Measurements from ENCODE around the gene KLF13.

Gene KLF13

GRCh38 chr15:31397851-31398661 lies 71.4 kb downstream of the KLF13 start:
- no peak overlapping the region for H3K4me3 ChIP-seq (ENCODE audit: low read depth, low read length)
- DNase-seq (ENCODE audit: low read depth), result no peak
- no peak for TF ChIP-seq CTCF (IDR thresholded peaks at IDR 0.05; ENCODE audit: low read depth, low read length)
- no peak for TF ChIP-seq POLR2A (IDR thresholded peaks at IDR 0.05; ENCODE audit: extremely low read depth, insufficient read length)
- no peak for TF ChIP-seq MYC (IDR thresholded peaks at IDR 0.05; ENCODE audit: low read depth, low read length)
- no peak for TF ChIP-seq MAX (IDR thresholded peaks at IDR 0.05; ENCODE audit: low read depth, low read length)

- H3K4me3 ChIP-seq (ENCODE audit: low read depth, low read length), result no peak overlapping the region
- DNase-seq (ENCODE audit: low read depth), result no peak
- no peak for TF ChIP-seq POLR2A (IDR thresholded peaks at IDR 0.05; ENCODE audit: extremely low read depth, insufficient read length)
Measured at GRCh38 chr15:31398677-31399301, 72.2 kb downstream of the KLF13 start.

- no peak overlapping the region for H3K4me3 ChIP-seq (ENCODE audit: low read depth, low read length)
- TF ChIP-seq MAX (IDR thresholded peaks at IDR 0.05; ENCODE audit: low read depth, low read length) (no peak), POLR2A (IDR thresholded peaks at IDR 0.05; ENCODE audit: extremely low read depth, insufficient read length) (no peak), CTCF (IDR thresholded peaks at IDR 0.05; ENCODE audit: low read depth, low read length) (no peak), MYC (IDR thresholded peaks at IDR 0.05; ENCODE audit: low read depth, low read length) (no peak)
- peak; percentile 27 for DNase-seq (ENCODE audit: low read depth)
Measured at GRCh38 chr15:31399544-31400171, 73.0 kb downstream of the KLF13 start.

- H3K4me3 ChIP-seq (ENCODE audit: low read depth, low read length), result no peak overlapping the region
- no peak for DNase-seq (ENCODE audit: low read depth)
- no peak for TF ChIP-seq CTCF (IDR thresholded peaks at IDR 0.05; ENCODE audit: low read depth, low read length)
- no peak for TF ChIP-seq MAX (IDR thresholded peaks at IDR 0.05; ENCODE audit: low read depth, low read length)
- TF ChIP-seq MYC (IDR thresholded peaks at IDR 0.05; ENCODE audit: low read depth, low read length), result no peak
- TF ChIP-seq POLR2A (IDR thresholded peaks at IDR 0.05; ENCODE audit: extremely low read depth, insufficient read length), result no peak
Measured at GRCh38 chr15:31400222-31400927, 73.7 kb downstream of the KLF13 start.

GRCh38 chr15:31401282-31401681 lies 74.6 kb downstream of the KLF13 start:
- no peak for DNase-seq (ENCODE audit: low read depth)
- H3K4me3 ChIP-seq (ENCODE audit: low read depth, low read length), result no peak overlapping the region
- TF ChIP-seq MAX (IDR thresholded peaks at IDR 0.05; ENCODE audit: low read depth, low read length) (no peak), MYC (IDR thresholded peaks at IDR 0.05; ENCODE audit: low read depth, low read length) (no peak), POLR2A (IDR thresholded peaks at IDR 0.05; ENCODE audit: extremely low read depth, insufficient read length) (no peak), CTCF (IDR thresholded peaks at IDR 0.05; ENCODE audit: low read depth, low read length) (no peak)
